Activated T-helper 2 cell treated with anti-CD3 and anti-CD28 coated beads, Interferon-gamma antibody, Interleukin-2, Interleukin-4, amounts not matched to agents 10 μg/mL and 5 μg/mL and 100 μg/mL, durations not matched to agents 14 hours and 24 hours and 36 hours (primary cell): ENCODE results near the gene SPTB. TPM values are rescaled to one million over a fixed set of nuclear protein-coding genes. Genes with fewer than 3 reads are reported as not detected.

Experiments
- DNase-seq: peaks from one replicate; pipeline ENCODE4 v3.0.0; 2021; ENCODE audit warnings: low spot score
- H3K27ac Mint-ChIP-seq: one replicate; pipeline ENCODE4 v1.8.0; 2021; ENCODE audit warnings: mixed read lengths
- H3K27me3 Mint-ChIP-seq: one replicate; pipeline ENCODE4 v1.8.0; 2021; ENCODE audit warnings: low read depth, mixed read lengths
- H3K36me3 Mint-ChIP-seq: one replicate; pipeline ENCODE4 v1.8.0; 2021; ENCODE audit warnings: low read depth, mixed read lengths
- H3K4me1 Mint-ChIP-seq: one replicate; pipeline ENCODE4 v1.8.0; 2021; ENCODE audit warnings: low read depth, mixed read lengths
- H3K4me3 Mint-ChIP-seq: one replicate; pipeline ENCODE4 v1.8.0; 2021; ENCODE audit warnings: low read depth, mild to moderate bottlenecking, moderate library complexity, mixed read lengths
- H3K9me3 Mint-ChIP-seq: one replicate; pipeline ENCODE4 v1.8.0; 2021; ENCODE audit warnings: mixed read lengths
- intact Hi-C: fragments of 100-400 bp; cut with micrococcal nuclease; formaldehyde crosslinking; loops from one replicate; pipeline ENCODE4 v1.15.1; 2023
- total RNA-seq: library from RNA; stranded (reverse); gene quantifications from 2 replicates; pipeline ENCODE4 v1.2.3, GENCODE V29; 2022

SPTB gene
- total RNA-seq, 1 donor from 2014 or later: 0.05 TPM

- intact Hi-C loops: loop anchor here (5.0 kb wide), 1 partner anchor 162 kb away; the partner anchor contains the start of gene HSPA2
- no peak for DNase-seq
- Mint-ChIP-seq H3K4me1 (peaks cover 45% of the 10 kb centered on the region), H3K4me3 (peak within 1 kb of the TSS; percentile 75), H3K27me3 (peaks cover 63% of the 10 kb centered on the region), H3K9me3 (no peaks in the 10 kb centered on the region), H3K27ac (no peak within 1 kb of the TSS), H3K36me3 (no peaks in the 10 kb centered on the region)
Measured at GRCh38 chr14:64704143-64704742, 175.5 kb downstream of the SPTB start, which contains the start of gene PLEKHG3. Gene PLEKHG3, plus strand, starts transcription at chr14:64704424. Its CDS starts 23,208 bp downstream, at chr14:64727632.

- Mint-ChIP-seq H3K27me3 (peaks cover 61% of the 10 kb centered on the region), H3K4me1 (peaks cover 45% of the 10 kb centered on the region), H3K27ac (no peak overlapping the region), H3K4me3 (peak overlapping the region; percentile 58), H3K9me3 (no peaks in the 10 kb centered on the region), H3K36me3 (no peaks in the 10 kb centered on the region)
- no peak for DNase-seq
- intact Hi-C loops: loop anchor here (5.0 kb wide), 1 partner anchor 161 kb away; the partner anchor contains the start of gene HSPA2
Measured at GRCh38 chr14:64703395-64704142, 176.1 kb downstream of the SPTB start.

GRCh38 chr14:64702493-64703394 lies 177.0 kb downstream of the SPTB start:
- H3K4me3 Mint-ChIP-seq: no peak overlapping the region
- no peaks in the 10 kb centered on the region for H3K36me3 Mint-ChIP-seq
- no peak for DNase-seq
- H3K9me3 Mint-ChIP-seq: no peaks in the 10 kb centered on the region
- intact Hi-C loops: loop anchor here (5.0 kb wide), 1 partner anchor 160 kb away; the partner anchor contains the start of gene HSPA2
- no peak overlapping the region for H3K27ac Mint-ChIP-seq
- peaks cover 42% of the 10 kb centered on the region for H3K4me1 Mint-ChIP-seq
- peaks cover 61% of the 10 kb centered on the region for H3K27me3 Mint-ChIP-seq

GRCh38 chr14:64701660-64702059 lies 178.0 kb downstream of the SPTB start:
- Mint-ChIP-seq H3K4me3 (no peak overlapping the region), H3K9me3 (no peaks in the 10 kb centered on the region), H3K4me1 (peaks cover 37% of the 10 kb centered on the region), H3K27ac (no peak overlapping the region), H3K36me3 (no peaks in the 10 kb centered on the region), H3K27me3 (peaks cover 59% of the 10 kb centered on the region)
- DNase-seq: no peak
- intact Hi-C loops: loop anchor here (5.0 kb wide), 1 partner anchor 159 kb away; the partner anchor contains the start of gene HSPA2

- DNase-seq: no peak
- Mint-ChIP-seq H3K4me1 (peaks cover 35% of the 10 kb centered on the region), H3K27ac (no peak overlapping the region), H3K9me3 (no peaks in the 10 kb centered on the region), H3K27me3 (peaks cover 56% of the 10 kb centered on the region), H3K36me3 (no peaks in the 10 kb centered on the region), H3K4me3 (no peak overlapping the region)
- intact Hi-C loops: loop anchor here (5.0 kb wide), 1 partner anchor 159 kb away; the partner anchor contains the start of gene HSPA2
Measured at GRCh38 chr14:64700894-64701293, 178.8 kb downstream of the SPTB start.

GRCh38 chr14:64700290-64700689 lies 179.4 kb downstream of the SPTB start:
- Mint-ChIP-seq H3K4me1 (peaks cover 31% of the 10 kb centered on the region), H3K27ac (no peak overlapping the region), H3K36me3 (no peaks in the 10 kb centered on the region), H3K27me3 (peaks cover 53% of the 10 kb centered on the region), H3K4me3 (no peak overlapping the region), H3K9me3 (no peaks in the 10 kb centered on the region)
- intact Hi-C loops: loop anchor here (5.0 kb wide), 1 partner anchor 158 kb away; the partner anchor contains the start of gene HSPA2
- DNase-seq: no peak

GRCh38 chr14:64698903-64699302 lies 180.8 kb downstream of the SPTB start:
- intact Hi-C loops: no loop called here
- peaks cover 54% of the 10 kb centered on the region for H3K27me3 Mint-ChIP-seq
- peak; percentile 22 for DNase-seq
- no peaks in the 10 kb centered on the region for H3K36me3 Mint-ChIP-seq
- H3K27ac Mint-ChIP-seq: no peak overlapping the region
- no peaks in the 10 kb centered on the region for H3K9me3 Mint-ChIP-seq
- no peak overlapping the region for H3K4me3 Mint-ChIP-seq
- peaks cover 30% of the 10 kb centered on the region for H3K4me1 Mint-ChIP-seq

GRCh38 chr14:64696355-64696857 lies 183.3 kb downstream of the SPTB start:
- intact Hi-C loops: no loop called here
- DNase-seq: no peak
- Mint-ChIP-seq H3K27me3 (peaks cover 44% of the 10 kb centered on the region), H3K4me3 (no peak overlapping the region), H3K27ac (no peak overlapping the region), H3K4me1 (peaks cover 19% of the 10 kb centered on the region), H3K36me3 (no peaks in the 10 kb centered on the region), H3K9me3 (no peaks in the 10 kb centered on the region)

Other genes with a start within 250 kb of the SPTB start
- 1.0 and 1.9 TPM in 2 replicates for gene PLEKHG3, start 175.5 kb downstream of the SPTB start, total RNA-seq
- gene CHURC1, start 34.5 kb upstream of the SPTB start, total RNA-seq: 44.4 and 55.3 TPM in 2 replicates
- not detected in 2 replicates for gene GPX2, start 62.8 kb upstream of the SPTB start, total RNA-seq
- 4.7 and 4.8 TPM in 2 replicates for gene RAB15, start 92.4 kb upstream of the SPTB start, total RNA-seq
- 14.8 and 17.5 TPM in 2 replicates for gene FNTB, start 107.0 kb upstream of the SPTB start, total RNA-seq
- 113 and 115 TPM in 2 replicates for gene MAX, start 222.6 kb upstream of the SPTB start, total RNA-seq